RWPE2 (cell line): ENCODE results near the gene ARMC10.

Experiments
- ATAC-seq: fragments of 200-7000 bp; cut with Tn5 transposase; 3 replicates; pipeline ENCODE4 v1.9.1; 2021; ENCODE audit warnings: low read depth
- DNase-seq: peaks from one replicate; pipeline ENCODE4 v3.0.0-alpha.2; 2020; ENCODE audit warnings: low spot score
- H3K27ac ChIP-seq: fragments of 450-650 bp; 2 replicates; pipeline ENCODE4 v1.5.1; 2017; ENCODE audit warnings: mild to moderate bottlenecking; ENCODE audit not compliant: poor library complexity, severe bottlenecking
- H3K27me3 ChIP-seq: fragments of 250-450 bp; sonication (Bioruptor Pico); 2 replicates; pipeline ENCODE4 v1.5.1; 2021; ENCODE audit warnings: mild to moderate bottlenecking, moderate library complexity; ENCODE audit not compliant: insufficient read depth, poor library complexity, severe bottlenecking
- H3K36me3 ChIP-seq: fragments of 250-450 bp; sonication (Bioruptor Pico); 2 replicates; pipeline ENCODE4 v1.5.1; 2020; ENCODE audit warnings: low read depth, mild to moderate bottlenecking, moderate library complexity
- H3K4me1 ChIP-seq: fragments of 250-450 bp; sonication (Bioruptor Pico); 2 replicates; pipeline ENCODE4 v1.5.1; 2021; ENCODE audit warnings: mild to moderate bottlenecking, moderate library complexity; ENCODE audit not compliant: insufficient read depth, poor library complexity, severe bottlenecking
- H3K4me3 ChIP-seq: fragments of 250-450 bp; sonication (Bioruptor Pico); 2 replicates; pipeline ENCODE4 v1.5.1; 2021; ENCODE audit warnings: mild to moderate bottlenecking, moderate library complexity; ENCODE audit not compliant: severe bottlenecking
- H3K9me3 ChIP-seq: fragments of 250-450 bp; sonication (Bioruptor Pico); 2 replicates; pipeline ENCODE4 v1.5.1; 2021; ENCODE audit warnings: mild to moderate bottlenecking, moderate library complexity; ENCODE audit not compliant: severe bottlenecking
- CTCF ChIP-seq: fragments of 450-650 bp; IDR thresholded peaks from one replicate; pipeline ENCODE4 v1.5.1; 2017; ENCODE audit warnings: mild to moderate bottlenecking, moderate library complexity; ENCODE audit not compliant: poor library complexity, severe bottlenecking

ARMC10 gene

GRCh38 chr7:103119791-103120291, 44.9 kb downstream of the ARMC10 start:
- DNase-seq (no peak), ATAC-seq (no peak)
- H3K36me3 ChIP-seq, result peaks cover 14% of the 10 kb centered on the region
- TF ChIP-seq CTCF, result no peak
- H3K4me3 ChIP-seq, result no peak overlapping the region
- H3K9me3 ChIP-seq, result no peaks in the 10 kb centered on the region
- no peak overlapping the region for H3K27ac ChIP-seq
- H3K4me1 ChIP-seq, result no peaks in the 10 kb centered on the region
- H3K27me3 ChIP-seq, result no peaks in the 10 kb centered on the region

GRCh38 chr7:103120362-103120761, 45.4 kb downstream of the ARMC10 start:
- H3K27ac ChIP-seq, result no peak overlapping the region
- no peak for ATAC-seq
- TF ChIP-seq CTCF, result no peak
- DNase-seq, result no peak
- H3K9me3 ChIP-seq, result no peaks in the 10 kb centered on the region
- peaks cover 17% of the 10 kb centered on the region for H3K36me3 ChIP-seq
- no peaks in the 10 kb centered on the region for H3K4me1 ChIP-seq
- H3K4me3 ChIP-seq, result no peak overlapping the region
- H3K27me3 ChIP-seq, result no peaks in the 10 kb centered on the region

GRCh38 chr7:103121641-103122040, 46.7 kb downstream of the ARMC10 start:
- ATAC-seq (no peak), DNase-seq (no peak)
- Histone ChIP-seq H3K27ac (no peak overlapping the region), H3K36me3 (peaks cover 17% of the 10 kb centered on the region), H3K9me3 (no peaks in the 10 kb centered on the region), H3K27me3 (no peaks in the 10 kb centered on the region), H3K4me1 (no peaks in the 10 kb centered on the region), H3K4me3 (no peak overlapping the region)
- TF ChIP-seq CTCF, result no peak

GRCh38 chr7:103123529-103123928, 48.6 kb downstream of the ARMC10 start:
- H3K4me3 ChIP-seq, result no peak overlapping the region
- no peaks in the 10 kb centered on the region for H3K4me1 ChIP-seq
- H3K36me3 ChIP-seq, result peaks cover 17% of the 10 kb centered on the region
- no peak for TF ChIP-seq CTCF
- H3K27ac ChIP-seq, result no peak overlapping the region
- DNase-seq (no peak), ATAC-seq (no peak)
- H3K9me3 ChIP-seq, result no peaks in the 10 kb centered on the region
- H3K27me3 ChIP-seq, result no peaks in the 10 kb centered on the region

- DNase-seq, result no peak
- no peak for ATAC-seq
- Histone ChIP-seq H3K4me1 (no peaks in the 10 kb centered on the region), H3K27ac (no peak overlapping the region), H3K27me3 (no peaks in the 10 kb centered on the region), H3K4me3 (no peak overlapping the region), H3K36me3 (peaks cover 12% of the 10 kb centered on the region), H3K9me3 (no peaks in the 10 kb centered on the region)
- no peak for TF ChIP-seq CTCF
These were observed 49.6 kb downstream of the ARMC10 start for GRCh38 chr7:103124429-103124979.
